Thyroid gland (tissue), 4 donors: ENCODE measurements around the gene ZBTB18. TPM values are rescaled to one million over a fixed set of nuclear protein-coding genes. Genes with fewer than 3 reads are reported as not detected.

Source experiments
- small RNA-seq: library from RNA; depleted of rRNA; stranded (forward); fragments of <200 nt; gene quantifications from one replicate; pipeline ENCODE3, GENCODE V24; 2016
- total RNA-seq, 4 donors: library from RNA; depleted of rRNA; stranded (reverse); fragments of >200 nt; gene quantifications; one replicate each; pipeline ENCODE4 v1.2.3, GENCODE V29; 2016

ZBTB18 gene
- total RNA-seq, 4 donors from 2014 or later, result 15.5 to 20.6 (median 18.3) TPM

Small RNA genes lying within 50 kb of the gene (small RNA-seq; reads per million reads assigned to genes)
- gene RN7SL148P, result not detected

Other genes starting within 250 kb of the ZBTB18 start
- 10 to 100 TPM; 51.7 to 84.1 (median 71.1) TPM for gene AKT3, start 201.0 kb upstream of the ZBTB18 start, total RNA-seq